HEK293T (cell line): ENCODE results near the gene USP8.

ENCODE experiments used
- ARNT ChIP-seq: fragments of 450-650 bp; IDR thresholded peaks from 2 replicates; pipeline ENCODE4 v1.6.1; 2017; ENCODE audit warnings: mild to moderate bottlenecking
- BHLHE40 ChIP-seq: fragments of 450-650 bp; IDR thresholded peaks from 2 replicates; pipeline ENCODE4 v1.6.1; 2016; ENCODE audit warnings: mild to moderate bottlenecking, moderate library complexity, borderline replicate concordance
- ELF4 ChIP-seq: fragments of 450-650 bp; IDR thresholded peaks from 2 replicates; pipeline ENCODE4 v1.6.1; 2017; ENCODE audit warnings: antibody characterized with exemption
- FOXK2 ChIP-seq: fragments of 450-650 bp; IDR thresholded peaks from 2 replicates; pipeline ENCODE4 v1.6.1; 2016; ENCODE audit warnings: mild to moderate bottlenecking
- FOXM1 ChIP-seq: fragments of 450-650 bp; IDR thresholded peaks from 2 replicates; pipeline ENCODE4 v1.6.1; 2017; ENCODE audit warnings: mild to moderate bottlenecking, borderline replicate concordance
- PKNOX1 ChIP-seq: fragments of 450-650 bp; IDR thresholded peaks from 2 replicates; pipeline ENCODE4 v1.6.1; 2016
- ZNF384 ChIP-seq: fragments of 450-650 bp; IDR thresholded peaks from 2 replicates; pipeline ENCODE4 v1.6.1; 2016

- TF ChIP-seq ELF4 (no peak), FOXK2 (no peak), ARNT (no peak), ZNF384 (no peak), FOXM1 (no peak), PKNOX1 (no peak), BHLHE40 (no peak)
Measured at GRCh38 chr15:50549326-50549725, 125.1 kb downstream of the USP8 start.
